ENCODE results near the gene RAP1A.

The RAP1A gene

DNA sequence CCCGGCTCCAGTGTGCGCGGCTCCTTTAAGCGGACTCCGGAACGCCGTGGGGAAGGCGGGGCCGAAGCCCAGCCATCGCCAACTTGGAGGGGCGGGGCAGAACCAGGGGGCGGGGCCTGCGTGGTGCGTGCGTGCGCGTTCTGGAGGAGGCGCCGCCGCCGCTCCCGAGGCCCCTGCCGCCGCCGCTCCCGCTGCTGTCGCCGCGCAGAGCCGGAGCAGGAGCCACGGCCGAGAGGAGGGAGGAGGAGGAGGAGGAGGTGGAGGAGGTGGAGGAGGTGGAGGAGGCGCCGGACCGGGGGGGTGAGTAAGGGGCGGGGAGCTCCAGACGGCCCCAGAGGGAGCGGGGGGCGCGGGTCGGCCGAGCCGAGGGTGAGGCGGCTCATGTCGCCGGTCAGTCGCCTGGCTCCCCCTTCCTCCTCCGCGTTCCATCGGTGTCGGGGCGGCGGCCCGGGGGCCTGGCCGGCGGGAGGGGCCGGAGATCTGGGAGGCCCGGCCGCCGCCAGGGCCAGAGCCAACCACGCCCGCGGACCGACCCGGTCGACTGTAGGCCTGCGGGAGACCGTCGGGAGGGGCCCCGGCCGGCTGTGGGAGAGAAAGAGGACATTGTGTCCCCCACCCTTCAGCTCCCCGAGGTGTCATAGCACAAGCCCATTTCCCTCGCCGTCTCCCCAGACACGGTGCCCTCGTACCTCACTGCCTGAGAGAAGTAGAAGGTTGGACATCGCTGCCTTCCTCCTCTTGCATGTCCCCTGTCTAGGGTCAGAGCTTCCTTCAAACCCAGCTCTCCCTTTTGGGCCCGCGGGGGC, at the start of gene RAP1A:
RAP1A (plus strand) TSS at position 155 of the 806 bp plus-strand sequence. CDS start 71,572 bp downstream, outside the sequence.
- no peaks in the 10 kb centered on the region for H3K9me3 ChIP-seq (ENCODE audit: severe bottlenecking)
- peak; percentile 95 for DNase-seq
- H3K27ac ChIP-seq: peak within 1 kb of the TSS; percentile 85
- H3K4me3 ChIP-seq (ENCODE audit: low read depth, low read length): peak within 1 kb of the TSS; percentile 56
- no peaks in the 10 kb centered on the region for H3K36me3 ChIP-seq
- no peaks in the 10 kb centered on the region for H3K27me3 ChIP-seq (ENCODE audit: insufficient read depth, low read depth, severe bottlenecking)
- TF ChIP-seq, protein P1, sequence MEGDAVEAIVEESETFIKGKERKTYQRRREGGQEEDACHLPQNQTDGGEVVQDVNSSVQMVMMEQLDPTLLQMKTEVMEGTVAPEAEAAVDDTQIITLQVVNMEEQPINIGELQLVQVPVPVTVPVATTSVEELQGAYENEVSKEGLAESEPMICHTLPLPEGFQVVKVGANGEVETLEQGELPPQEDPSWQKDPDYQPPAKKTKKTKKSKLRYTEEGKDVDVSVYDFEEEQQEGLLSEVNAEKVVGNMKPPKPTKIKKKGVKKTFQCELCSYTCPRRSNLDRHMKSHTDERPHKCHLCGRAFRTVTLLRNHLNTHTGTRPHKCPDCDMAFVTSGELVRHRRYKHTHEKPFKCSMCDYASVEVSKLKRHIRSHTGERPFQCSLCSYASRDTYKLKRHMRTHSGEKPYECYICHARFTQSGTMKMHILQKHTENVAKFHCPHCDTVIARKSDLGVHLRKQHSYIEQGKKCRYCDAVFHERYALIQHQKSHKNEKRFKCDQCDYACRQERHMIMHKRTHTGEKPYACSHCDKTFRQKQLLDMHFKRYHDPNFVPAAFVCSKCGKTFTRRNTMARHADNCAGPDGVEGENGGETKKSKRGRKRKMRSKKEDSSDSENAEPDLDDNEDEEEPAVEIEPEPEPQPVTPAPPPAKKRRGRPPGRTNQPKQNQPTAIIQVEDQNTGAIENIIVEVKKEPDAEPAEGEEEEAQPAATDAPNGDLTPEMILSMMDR (IDR thresholded peaks at IDR 0.05; ENCODE audit: low read depth, low read length): no peak

DNA sequence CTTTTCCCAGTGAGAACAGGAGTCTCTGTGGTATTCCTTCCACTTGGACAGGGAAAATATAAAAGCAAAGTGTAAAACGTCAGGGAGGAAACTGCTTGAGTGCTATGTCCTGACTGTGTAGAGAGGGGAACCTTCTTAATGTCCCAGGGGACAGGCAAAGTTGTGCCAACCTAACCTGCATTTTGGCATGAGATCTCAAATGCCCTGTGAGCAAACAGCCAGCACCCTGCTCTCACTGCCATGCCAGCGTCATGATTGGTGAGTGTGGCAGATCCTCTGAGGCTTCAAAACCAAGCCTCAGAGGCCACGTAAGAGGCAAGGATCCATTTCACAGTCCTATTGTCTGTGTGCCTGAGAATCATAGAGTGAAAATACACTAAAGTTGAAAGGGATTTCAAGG, 49.7 kb upstream of the RAP1A start:
- TF ChIP-seq, protein P1 (IDR thresholded peaks at IDR 0.05; ENCODE audit: low read depth, low read length): no peak
- Histone ChIP-seq H3K27me3 (ENCODE audit: insufficient read depth, low read depth, severe bottlenecking) (no peaks in the 10 kb centered on the region), H3K27ac (no peak overlapping the region), H3K4me3 (ENCODE audit: low read depth, low read length) (no peak overlapping the region), H3K9me3 (ENCODE audit: severe bottlenecking) (no peaks in the 10 kb centered on the region), H3K36me3 (no peaks in the 10 kb centered on the region)
- DNase-seq: no peak

DNA sequence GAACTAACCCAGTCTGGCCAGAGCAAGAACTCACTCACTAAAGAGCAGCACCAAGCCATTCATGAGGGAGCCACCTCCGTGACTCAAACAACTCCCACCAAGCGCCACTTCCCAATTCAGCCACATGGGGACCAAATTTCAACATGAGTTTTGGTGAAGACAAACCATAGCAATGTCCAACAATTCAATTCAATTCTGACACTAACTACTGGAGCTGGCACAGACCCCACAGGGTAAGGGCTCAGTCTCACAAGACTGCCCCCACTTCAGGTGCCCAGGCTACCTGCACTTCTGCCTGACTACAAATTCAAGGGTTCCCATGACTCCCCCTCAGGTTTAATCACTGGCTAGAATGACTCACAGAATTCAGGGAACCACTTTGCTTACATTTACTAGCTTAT, 48.8 kb upstream of the RAP1A start:
- TF ChIP-seq, protein P1 (IDR thresholded peaks at IDR 0.05; ENCODE audit: low read depth, low read length): peak; percentile 38
- no peak overlapping the region for H3K4me3 ChIP-seq (ENCODE audit: low read depth, low read length)
- DNase-seq: no peak

DNA sequence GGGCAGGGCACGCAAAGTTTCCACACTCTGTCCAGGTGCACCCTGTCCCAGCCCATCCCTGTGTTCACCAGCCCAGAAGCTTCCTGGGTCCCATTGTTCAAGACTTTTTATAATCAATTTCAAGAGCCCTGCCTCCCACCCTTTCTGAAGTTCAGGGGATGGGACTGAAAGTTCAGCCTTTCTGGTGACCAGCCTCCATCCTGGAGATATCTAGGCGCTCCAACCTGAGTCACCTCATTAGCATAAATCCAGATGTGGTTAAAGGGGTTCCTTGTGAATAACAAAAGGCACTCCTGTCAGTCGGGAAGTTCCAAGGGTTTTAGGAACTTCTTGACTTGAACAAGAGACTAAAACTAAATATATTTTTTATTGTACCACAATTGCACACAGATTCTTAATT, 48.4 kb upstream of the RAP1A start:
- no peaks in the 10 kb centered on the region for H3K9me3 ChIP-seq (ENCODE audit: severe bottlenecking)
- H3K27ac ChIP-seq: no peak overlapping the region
- H3K36me3 ChIP-seq: no peaks in the 10 kb centered on the region
- no peak overlapping the region for H3K4me3 ChIP-seq (ENCODE audit: low read depth, low read length)
- TF ChIP-seq, protein P1 (IDR thresholded peaks at IDR 0.05; ENCODE audit: low read depth, low read length): no peak
- H3K27me3 ChIP-seq (ENCODE audit: insufficient read depth, low read depth, severe bottlenecking): no peaks in the 10 kb centered on the region
- DNase-seq: no peak

More for the DNA sequence above, 48.8 kb upstream of the RAP1A start:
- no peaks in the 10 kb centered on the region for H3K9me3 ChIP-seq (ENCODE audit: severe bottlenecking)
- no peaks in the 10 kb centered on the region for H3K36me3 ChIP-seq
- H3K27ac ChIP-seq: no peak overlapping the region
- H3K27me3 ChIP-seq (ENCODE audit: insufficient read depth, low read depth, severe bottlenecking): no peaks in the 10 kb centered on the region

DNA sequence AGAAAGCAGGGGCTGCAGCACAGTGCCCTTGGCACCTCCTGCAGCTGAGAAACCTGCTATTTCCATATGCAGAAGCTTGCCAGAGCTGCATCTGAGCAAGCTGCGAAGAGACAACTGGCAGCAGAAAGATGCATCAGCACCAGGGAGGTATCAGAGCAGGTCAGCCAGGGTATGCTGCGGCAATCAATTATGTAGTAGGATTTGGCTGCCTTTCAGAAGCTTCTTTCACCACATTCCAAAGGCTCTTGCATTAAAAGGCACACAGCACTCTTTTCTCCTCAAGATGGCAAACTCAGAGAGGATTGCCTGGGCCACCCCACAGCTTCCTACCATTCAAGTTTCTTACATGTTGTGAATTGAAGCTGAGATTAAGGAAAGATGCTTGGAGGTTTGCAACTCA, 47.6 kb upstream of the RAP1A start:
- Histone ChIP-seq H3K27ac (no peak overlapping the region), H3K9me3 (ENCODE audit: severe bottlenecking) (no peaks in the 10 kb centered on the region), H3K27me3 (ENCODE audit: insufficient read depth, low read depth, severe bottlenecking) (no peaks in the 10 kb centered on the region), H3K36me3 (no peaks in the 10 kb centered on the region), H3K4me3 (ENCODE audit: low read depth, low read length) (no peak overlapping the region)
- DNase-seq: no peak
- TF ChIP-seq, protein P1 (IDR thresholded peaks at IDR 0.05; ENCODE audit: low read depth, low read length): no peak
